DMS53 treated with DMSO at 0.1 percent for 48 hours (cell line): Measurements from ENCODE around the gene TLR6.

Source experiments
- DNase-seq: peaks from one replicate; lab custom pipeline; 2025; ENCODE audit not compliant: unreplicated experiment; lab: John Stamatoyannopoulos, UW

TLR6 gene, protein sequence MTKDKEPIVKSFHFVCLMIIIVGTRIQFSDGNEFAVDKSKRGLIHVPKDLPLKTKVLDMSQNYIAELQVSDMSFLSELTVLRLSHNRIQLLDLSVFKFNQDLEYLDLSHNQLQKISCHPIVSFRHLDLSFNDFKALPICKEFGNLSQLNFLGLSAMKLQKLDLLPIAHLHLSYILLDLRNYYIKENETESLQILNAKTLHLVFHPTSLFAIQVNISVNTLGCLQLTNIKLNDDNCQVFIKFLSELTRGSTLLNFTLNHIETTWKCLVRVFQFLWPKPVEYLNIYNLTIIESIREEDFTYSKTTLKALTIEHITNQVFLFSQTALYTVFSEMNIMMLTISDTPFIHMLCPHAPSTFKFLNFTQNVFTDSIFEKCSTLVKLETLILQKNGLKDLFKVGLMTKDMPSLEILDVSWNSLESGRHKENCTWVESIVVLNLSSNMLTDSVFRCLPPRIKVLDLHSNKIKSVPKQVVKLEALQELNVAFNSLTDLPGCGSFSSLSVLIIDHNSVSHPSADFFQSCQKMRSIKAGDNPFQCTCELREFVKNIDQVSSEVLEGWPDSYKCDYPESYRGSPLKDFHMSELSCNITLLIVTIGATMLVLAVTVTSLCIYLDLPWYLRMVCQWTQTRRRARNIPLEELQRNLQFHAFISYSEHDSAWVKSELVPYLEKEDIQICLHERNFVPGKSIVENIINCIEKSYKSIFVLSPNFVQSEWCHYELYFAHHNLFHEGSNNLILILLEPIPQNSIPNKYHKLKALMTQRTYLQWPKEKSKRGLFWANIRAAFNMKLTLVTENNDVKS

DNA sequence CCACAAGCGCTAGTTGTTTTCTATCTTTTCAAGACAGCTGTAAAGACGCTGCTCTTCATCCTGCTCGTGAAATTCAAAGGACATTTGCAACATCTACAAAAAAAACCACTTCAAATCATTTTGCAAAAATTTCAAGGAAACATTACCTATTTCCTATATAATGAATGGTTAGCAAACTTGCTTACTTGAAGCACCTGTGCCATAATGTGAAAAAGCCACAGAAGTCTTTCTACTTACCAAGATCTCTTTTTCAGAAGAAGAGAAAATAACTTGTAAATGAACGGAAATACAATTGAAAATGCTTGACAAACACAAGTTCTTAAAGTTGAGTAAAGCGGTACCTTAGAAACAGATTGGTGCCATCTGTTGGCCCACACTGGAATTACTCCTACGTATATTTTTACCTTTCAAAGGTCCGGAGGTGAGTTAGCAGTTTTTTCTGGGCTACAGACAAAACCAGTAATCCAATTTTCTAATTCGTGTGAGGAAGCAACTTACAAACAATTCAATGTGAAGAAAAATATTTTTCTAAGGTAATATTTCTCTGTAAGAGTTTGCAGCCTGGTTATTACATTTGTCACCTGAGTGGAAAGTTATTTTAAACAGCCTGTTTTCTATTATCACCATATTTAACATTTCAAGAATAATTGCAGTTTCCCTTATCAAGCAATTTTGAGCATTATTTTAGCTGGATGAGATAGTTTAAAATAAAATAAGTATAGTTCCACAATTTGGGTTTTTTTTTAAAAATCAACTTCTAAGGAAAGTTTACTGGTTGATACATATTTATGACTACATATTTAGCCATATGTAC lies at the start of gene TLR6:
Gene TLR6 (minus strand): TSS at position 294 of the 814 bp plus-strand sequence. CDS start 27,344 bp downstream, outside the sequence.
- DNase-seq: peak; percentile 93

DNA sequence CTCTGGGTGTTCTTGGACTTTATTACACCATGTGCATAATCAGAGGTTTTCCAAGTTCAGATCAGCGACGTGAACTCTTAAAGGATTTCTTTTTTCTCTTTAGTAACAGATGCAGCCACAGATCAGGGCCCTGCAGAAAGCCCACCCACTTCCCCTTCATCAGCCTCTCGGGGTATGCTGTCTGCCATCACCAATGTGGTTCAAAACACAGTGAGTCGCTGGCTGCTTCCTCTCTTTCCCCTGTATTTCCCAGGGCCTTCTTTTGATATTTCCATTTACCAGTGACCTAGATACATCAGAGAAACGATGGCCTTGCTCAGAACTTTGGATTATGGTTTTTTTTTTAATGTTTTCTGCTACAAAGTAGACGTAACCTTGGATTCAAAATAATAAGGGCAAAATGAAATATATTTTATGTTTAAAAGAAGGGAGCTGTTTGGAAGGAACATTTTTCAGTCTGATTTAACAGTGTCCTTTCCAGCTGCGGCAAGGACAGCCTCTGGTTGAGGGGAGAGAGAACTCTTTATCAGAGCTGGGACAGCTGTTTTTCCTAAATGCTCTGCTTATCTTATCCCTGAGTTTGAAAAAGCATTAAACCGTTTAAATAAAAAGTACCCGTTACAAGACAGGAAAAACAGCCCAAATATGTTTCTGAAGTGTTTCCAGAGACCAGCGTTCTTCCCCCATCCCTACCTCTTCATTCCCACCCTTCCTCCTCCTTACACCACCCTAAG lies 49.2 kb upstream of the TLR6 start:
- DNase-seq: no peak

DNA sequence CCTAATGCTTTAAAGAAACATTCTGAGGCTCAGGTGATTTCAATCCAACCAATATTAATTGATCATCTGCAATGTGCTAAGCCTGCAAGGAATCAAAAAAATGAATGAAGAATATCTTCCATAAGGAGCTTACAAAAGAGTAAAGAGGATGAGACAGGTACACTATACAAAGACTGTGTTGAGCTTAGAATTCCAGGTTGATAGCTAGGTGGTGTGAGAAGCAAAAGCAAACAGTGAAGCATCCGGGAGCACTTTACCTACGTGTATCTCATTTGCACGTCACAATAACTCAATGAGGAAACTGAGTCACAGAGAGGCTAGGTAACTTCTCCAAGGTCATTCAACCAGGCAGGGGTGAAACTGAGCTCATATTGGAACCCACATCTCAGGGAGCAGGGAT lies 48.1 kb upstream of the TLR6 start:
- DNase-seq: no peak

DNA sequence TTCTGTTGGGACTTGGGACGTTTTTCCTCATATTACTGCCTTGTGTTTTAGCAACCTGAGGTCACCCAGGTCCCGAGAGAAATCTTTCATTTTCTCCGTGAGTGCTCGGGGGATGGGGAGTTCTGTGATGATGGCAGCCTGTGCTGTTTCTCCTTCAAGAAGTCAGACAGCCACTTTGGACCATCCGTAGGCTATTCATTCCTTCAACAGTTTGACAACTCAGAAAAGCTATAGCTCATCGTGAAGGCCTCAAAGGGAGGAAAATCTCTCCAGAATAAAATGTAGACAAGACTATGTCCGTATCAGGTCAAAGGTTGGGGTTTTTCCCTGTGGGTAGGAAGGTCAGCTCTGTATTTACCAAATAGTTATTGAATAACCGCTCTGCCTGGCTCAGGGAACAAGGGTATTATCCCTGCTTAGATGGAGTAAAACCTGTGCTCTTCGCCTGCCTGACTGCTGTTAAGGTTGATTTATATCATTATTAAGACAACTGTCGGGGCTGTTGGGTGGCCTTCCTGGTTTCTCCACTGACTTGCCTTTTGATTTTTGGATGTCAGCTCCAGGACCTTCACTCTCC lies 47.6 kb upstream of the TLR6 start:
- DNase-seq: peak; percentile 77

DNA sequence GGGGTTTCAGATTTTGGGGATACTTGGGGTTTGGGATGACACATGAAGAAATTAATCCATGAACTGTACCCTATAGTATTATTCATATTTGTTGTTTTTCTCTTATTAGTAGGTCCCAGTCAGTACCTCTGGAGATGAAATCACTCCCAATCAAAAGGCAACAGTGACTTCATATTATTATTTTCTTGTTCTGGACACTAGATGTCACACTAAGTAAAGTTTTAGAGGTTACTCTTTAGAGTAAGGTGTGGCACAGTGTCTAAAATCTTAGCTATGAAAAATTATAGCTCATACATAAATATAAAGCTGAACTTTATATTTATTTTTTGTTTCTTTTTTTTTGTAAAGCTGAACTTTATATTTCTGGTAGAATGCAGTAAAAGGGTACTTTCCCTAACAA lies 46.1 kb upstream of the TLR6 start:
- peak; percentile 77 for DNase-seq

DNA sequence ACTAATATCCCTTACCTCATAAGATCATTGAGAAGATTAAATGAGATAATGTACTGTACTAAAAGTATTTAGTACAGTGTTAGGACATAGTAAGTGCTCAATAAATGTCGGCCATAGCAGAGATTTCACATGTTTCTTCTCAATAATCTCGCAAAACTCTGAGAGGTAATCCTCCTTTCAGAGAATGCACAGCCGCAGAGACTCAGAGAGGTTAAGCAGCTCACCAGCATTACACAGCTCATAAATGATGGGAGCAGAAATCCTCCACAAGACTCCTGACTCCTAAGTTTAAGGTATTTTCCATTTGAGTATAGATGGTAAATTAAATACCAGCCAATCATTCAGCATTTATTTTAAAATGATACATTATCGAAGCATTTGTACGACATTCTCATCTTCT lies 45.6 kb upstream of the TLR6 start:
- no peak for DNase-seq

DNA sequence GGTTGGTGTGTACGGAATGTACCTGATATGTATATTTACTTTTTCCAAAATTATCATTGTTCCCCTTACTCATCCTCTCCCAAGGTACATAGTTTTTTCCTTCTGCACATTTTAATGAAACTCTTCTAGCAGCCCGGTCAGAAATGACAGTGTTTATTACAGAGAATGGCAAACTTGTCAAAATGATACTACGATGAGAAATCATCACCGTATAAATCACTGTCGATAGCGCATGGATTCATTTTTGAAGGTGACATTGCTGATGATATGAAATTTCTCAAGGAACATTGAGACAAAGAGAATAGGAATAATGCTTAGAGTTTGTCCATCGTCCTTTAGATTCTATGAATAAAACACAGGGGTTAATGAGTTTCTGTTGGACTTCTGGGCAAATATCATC lies 41.6 kb upstream of the TLR6 start:
- DNase-seq: no peak

DNA sequence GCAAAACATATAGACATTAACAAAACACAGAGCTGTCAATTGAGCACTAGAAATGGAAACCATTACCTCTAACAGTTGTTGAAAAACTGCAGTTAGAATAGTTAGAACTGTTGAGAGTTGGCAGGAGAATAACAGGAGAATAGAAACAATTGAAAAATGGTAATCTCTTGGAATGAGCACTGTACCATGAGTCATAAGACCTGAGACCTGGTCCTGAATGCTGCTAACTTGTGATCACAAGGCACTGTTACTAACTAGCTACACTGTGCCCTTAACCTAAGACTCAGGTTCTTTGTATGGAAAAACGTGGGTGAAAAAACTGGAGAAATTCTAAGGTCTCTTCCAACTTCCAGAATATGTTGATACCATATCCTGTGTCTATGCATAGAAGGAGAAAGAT lies 40.3 kb upstream of the TLR6 start:
- DNase-seq: no peak

DNA sequence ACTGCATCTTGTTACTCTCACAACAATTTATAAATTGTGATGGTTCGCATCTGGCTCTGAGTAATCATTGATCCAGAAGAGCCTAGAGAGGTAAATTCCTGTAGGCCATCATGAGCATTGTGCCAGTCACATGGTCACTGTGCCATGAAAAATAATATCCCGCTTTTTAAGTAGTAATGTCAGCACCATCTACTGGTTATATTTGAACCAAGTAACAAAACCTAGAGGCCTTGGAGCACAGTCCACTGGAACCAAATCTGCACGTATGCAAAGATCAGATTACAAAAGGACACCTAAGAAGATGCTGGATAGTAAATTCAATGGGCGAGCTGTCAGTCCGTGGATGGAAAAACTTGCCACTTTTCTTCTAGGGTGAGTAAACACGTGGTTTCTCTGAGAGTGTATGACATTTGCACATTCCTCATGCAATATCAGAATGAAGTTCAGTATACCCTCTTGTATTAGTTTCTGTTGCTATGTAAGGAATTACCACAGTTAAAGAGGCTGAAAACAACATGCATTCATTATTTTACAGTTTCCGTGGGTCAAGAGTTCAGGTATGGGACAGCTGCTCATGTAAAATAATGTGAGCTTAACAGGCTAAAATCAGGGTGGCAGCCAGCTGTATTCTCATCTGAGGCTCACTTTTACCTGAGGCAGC lies 37.8 kb upstream of the TLR6 start:
- DNase-seq: no peak

DNA sequence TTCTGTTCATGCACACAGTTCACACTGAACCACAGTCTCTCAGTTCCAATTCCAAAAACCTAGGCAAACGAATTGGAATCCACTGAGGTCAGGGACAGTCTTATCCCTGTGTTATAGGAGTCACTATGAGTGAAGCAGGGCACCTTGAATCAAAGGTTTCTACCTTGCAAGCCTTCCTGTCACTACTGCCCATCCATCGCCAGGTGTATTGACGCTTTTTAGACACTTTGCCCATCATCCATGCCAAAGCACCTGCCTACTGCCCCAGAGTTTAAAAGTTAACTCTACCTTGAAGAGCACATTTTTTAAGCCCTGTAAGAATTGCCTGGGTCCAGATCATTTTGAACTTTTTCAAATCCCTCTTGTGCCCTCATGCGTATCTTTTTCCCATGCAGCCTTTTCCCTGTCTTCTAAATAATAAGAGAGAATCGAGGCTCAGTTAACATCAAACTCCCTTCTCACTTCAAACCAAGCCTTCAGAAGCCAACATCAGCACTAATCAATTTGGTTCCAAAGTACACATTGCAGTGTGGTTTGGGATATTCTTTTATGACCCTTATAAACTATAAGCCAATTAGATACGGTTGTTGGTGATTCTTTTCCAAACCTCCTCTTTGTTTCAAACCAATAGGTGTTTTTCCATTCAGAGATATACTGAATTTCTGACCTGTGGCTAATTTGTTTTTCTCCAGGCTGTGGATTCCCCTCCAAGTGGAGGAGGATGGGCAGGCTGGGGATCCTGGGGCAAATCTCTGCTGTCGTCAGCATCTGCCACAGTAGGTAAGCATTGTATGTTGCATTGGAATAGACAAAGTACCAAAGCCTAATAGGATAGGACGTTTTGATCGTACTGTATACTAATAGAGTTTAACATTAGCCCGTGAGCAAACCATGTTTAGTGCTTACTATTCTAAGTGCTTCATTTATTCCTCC lies 34.7 kb upstream of the TLR6 start:
- DNase-seq: no peak

DNA sequence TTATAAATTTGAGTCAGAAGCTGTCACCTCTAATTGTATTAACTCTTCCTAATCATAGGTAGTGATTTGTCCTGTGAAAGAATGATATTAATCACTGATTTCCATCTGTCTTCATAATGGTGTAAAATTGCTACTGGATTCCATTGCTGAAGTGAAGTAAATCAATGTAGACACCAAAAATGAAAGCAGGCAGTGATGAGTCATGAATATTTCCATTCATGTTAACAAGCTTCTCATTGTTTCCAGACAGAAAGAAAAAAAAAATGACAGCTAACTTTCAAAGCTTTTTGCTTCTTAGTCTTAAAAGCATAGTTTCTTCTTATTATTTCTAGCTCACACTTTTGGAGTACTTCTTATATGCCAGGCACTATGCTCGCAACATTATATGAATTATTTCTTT lies 32.5 kb upstream of the TLR6 start:
- DNase-seq: no peak

DNA sequence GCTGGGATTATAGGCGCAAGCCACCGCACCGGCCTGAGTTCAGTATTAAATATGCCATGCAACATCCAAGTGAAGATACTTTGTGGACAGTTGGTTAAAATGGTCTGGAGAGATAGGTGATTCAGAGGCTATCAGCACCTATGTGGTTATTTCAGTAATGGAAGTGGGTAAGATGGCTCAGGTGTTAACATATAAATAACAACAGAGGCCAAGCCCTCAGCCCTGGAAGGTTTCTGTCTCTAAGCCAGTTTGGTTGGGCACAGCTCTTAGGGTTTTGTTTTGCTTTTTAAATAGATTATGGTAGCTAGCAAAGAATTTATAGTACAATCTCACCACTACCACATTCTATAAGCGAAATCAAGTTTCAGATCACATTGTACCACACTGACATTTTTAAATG lies 27.6 kb upstream of the TLR6 start:
- no peak for DNase-seq

DNA sequence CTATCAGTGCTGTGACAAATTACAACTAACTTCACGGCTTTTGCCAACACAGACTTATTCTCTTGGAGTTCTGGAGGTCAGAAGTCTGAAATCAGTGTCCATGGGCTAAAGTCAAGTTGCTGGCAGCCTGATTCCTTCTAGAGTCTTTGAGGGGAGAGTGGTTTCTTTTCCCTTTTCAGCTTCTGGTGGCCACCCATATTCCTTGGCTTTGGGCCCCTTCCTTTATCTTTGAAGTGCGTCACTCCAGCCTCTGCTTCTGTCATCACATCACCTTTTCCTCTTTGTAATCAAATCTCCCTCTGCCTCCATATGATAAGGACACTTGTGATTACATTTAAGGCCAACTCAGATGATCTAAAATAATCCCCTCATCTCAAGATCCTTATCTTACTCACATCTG lies 20.0 kb upstream of the TLR6 start:
- DNase-seq: no peak

DNA sequence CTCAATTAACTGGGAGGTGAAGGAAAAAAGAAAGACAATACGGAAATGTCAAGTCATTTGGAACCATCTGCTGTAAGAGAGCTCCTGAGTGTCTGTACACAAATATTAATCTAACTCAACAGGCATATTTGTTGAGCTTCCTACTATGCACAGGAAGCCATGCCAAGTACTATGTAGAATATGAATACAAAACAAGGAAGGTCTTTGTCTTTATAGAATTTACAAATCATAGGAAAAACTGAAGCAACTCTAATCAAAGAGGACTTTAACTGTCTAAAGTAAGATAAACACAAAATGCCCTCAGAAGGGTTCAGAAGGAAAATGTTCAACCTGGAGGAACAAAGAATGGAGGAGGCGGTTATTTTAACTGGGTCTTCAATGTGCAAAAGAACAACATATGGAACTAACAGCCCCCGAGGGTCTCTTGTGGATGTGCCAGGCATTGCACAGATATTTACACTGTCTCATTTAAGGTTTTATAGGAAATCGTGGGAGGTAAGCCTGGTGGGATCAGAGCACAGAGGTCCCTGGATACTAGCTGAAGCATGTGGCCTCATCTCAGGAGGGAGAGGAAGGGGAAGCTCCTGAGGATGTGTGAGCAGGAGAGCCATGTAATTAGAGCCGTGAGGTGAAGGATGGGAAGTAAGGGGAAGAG lies 16.8 kb upstream of the TLR6 start:
- peak; percentile 79 for DNase-seq

DNA sequence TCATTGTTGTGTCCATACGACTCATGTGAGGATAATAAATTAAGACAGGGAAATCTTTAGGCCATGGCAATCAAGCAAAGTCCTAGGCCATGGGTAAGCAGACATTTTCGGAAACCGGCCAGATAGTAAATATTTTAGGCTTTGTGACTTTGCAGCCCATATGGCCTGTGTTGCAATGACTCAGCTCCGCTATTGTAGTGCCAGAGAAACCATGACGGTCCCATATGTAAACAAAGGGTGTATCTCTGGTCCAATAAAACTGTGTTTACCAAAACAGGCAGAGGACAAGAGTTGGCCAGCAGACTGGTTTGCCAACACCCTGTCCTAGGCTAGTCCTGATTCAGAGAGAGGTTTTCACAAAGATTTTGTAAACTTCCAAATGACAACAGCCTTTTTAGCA lies 16.0 kb upstream of the TLR6 start:
- DNase-seq: peak; percentile 98

DNA sequence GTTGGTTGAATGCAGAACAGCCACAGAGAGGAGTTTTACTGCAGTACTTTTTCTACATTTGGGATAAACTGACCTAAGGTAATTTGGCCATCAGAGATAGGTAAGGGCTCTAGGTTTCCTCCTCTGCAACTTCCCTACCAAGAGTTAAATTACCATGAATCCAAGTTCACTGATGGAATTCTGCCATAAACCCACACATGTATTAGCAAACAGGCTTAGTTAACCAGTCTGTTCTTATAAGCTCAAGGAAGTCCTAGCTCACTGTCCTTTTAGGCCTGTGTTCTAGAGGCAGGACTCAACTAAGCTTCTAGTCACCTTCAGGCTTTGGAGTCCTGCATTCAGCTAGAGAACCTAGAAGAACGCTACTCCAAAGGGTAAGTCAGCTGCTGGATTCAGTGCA lies 15.0 kb upstream of the TLR6 start:
- DNase-seq: no peak

DNA sequence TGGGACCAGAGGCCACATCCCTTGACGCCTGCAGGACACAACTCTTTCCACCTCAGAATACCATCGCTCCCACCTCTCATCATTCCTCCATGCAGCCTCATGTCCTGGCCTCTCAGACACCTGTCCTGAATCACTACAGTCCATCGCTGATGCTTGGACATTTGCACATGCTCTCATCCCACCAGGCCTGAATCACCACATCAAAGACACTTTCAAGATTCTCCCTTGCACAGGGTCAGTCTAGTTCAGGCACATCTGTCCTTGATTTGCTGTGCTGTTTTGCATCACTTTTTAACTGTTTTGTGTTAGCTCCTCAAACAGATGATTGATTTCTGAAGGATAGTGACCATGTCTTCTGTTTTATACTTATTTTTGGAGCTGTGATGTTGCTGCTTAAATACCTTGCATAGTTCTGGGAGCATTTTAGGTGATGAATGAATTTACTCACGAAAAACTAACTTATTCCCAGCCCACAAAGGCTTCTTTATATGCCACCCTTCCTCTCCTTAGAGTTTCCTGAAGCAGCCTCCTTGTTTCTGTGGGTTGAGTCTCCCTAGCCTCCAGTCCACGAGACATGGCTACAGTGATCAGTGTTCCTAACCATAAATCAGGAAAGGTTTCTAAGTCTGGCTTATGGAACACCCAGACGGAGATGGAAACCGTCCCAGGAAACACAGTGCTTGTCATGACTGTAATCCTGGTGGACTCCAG lies 13.6 kb upstream of the TLR6 start:
- DNase-seq: no peak

DNA sequence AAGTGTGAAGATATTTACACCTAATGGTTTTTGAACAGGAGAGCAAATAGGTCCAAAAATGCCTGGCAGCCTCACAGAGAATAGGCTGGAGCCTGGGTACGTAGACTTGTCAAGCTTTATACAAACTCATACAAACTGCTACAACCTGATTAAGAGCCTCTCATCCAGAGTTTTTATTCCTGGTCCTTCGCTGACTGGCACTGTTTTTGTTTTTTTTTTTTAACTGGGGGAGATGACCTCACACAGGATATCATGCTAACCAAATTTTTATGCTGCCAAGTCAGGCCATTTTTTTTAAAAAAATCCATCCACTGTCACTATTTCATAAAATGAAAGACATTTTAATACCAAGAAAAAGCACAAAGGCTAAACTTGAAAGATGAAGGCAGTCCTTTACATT lies 12.9 kb upstream of the TLR6 start:
- DNase-seq: no peak
